ENCODE measurements around the gene CRYGN. TPM values are rescaled to one million over a fixed set of nuclear protein-coding genes. Genes with fewer than 3 reads are reported as not detected.
A peak's percentile ranks its signal among the peaks of the same experiment; 100 is the strongest.

CRYGN gene
- total RNA-seq, 1 donor from 2014 or later: not detected

DNA sequence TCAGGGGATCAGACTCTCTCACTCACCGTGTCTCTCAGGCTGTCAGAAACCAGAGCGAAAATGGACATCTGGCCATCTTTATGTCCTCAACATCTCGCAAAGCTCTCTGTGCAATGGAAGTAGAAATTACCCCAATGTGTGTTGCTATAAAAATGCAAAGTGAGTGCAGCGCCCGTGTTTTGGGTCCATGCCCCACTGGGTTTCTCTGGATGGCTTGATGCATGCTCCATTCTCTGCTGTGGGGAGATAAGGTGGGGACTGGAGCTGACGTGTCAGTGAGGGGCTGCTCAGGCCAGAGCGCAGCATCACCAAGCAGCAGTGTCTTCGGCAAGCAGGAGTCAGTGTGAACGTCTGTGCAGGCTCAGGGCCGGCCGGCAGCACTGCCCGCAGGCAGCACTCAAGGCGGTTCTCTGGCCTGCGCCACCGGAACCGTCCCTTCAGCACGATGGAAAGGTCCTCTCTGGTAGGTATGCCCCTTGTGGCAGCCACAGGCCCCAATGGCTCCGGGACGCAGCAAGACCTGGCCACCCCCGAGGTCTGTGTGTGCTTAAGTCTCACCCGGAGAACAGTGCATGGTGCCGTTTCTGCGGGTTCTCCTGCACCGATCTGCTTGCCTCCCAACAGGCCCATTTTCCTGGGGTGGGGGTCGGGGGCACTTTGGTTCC lies 60.3 kb downstream of the CRYGN start:
- ATAC-seq (ENCODE audit: low read depth): no peak
- Mint-ChIP-seq H3K27ac (peak overlapping the region; percentile 16), H3K4me3 (peak overlapping the region; percentile 8), H3K9me3 (no peaks in the 10 kb centered on the region), H3K27me3 (peaks cover 2% of the 10 kb centered on the region), H3K36me3 (ENCODE audit: low read depth) (peaks cover 42% of the 10 kb centered on the region), H3K4me1 (peaks cover 26% of the 10 kb centered on the region)
- POLR2A ChIA-PET: no interaction called here
- CTCF ChIA-PET: no interaction called here
- intact Hi-C loops (cut with micrococcal nuclease): loop anchor here (2.0 to 5.0 kb wide), 2 partner anchors 29 to 68 kb away; no protein-coding TSS in a partner anchor
- TF ChIP-seq, protein P1, sequence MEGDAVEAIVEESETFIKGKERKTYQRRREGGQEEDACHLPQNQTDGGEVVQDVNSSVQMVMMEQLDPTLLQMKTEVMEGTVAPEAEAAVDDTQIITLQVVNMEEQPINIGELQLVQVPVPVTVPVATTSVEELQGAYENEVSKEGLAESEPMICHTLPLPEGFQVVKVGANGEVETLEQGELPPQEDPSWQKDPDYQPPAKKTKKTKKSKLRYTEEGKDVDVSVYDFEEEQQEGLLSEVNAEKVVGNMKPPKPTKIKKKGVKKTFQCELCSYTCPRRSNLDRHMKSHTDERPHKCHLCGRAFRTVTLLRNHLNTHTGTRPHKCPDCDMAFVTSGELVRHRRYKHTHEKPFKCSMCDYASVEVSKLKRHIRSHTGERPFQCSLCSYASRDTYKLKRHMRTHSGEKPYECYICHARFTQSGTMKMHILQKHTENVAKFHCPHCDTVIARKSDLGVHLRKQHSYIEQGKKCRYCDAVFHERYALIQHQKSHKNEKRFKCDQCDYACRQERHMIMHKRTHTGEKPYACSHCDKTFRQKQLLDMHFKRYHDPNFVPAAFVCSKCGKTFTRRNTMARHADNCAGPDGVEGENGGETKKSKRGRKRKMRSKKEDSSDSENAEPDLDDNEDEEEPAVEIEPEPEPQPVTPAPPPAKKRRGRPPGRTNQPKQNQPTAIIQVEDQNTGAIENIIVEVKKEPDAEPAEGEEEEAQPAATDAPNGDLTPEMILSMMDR (IDR thresholded peaks at IDR 0.05): no peak
- DNase-seq: no peak

GRCh38 chr7:151379193-151379520 lies 60.8 kb downstream of the CRYGN start:
- ChIA-PET CTCF (no interaction called here), POLR2A (no interaction called here)
- Mint-ChIP-seq H3K9me3 (no peaks in the 10 kb centered on the region), H3K27ac (peak overlapping the region; percentile 16), H3K36me3 (ENCODE audit: low read depth) (peaks cover 47% of the 10 kb centered on the region), H3K27me3 (peaks cover 2% of the 10 kb centered on the region), H3K4me1 (peaks cover 26% of the 10 kb centered on the region), H3K4me3 (no peak overlapping the region)
- intact Hi-C loops (cut with micrococcal nuclease): no loop called here
- TF ChIP-seq, protein P1 (IDR thresholded peaks at IDR 0.05): no peak
- no peak for ATAC-seq (ENCODE audit: low read depth)
- no peak for DNase-seq

Other genes with a start within 250 kb of the CRYGN start
- 0.76 and 1.8 TPM in 2 replicates for gene H2BK1, start 229.7 kb downstream of the CRYGN start, total RNA-seq
- gene ABCF2, start 212.9 kb downstream of the CRYGN start, total RNA-seq: 47.3 and 52.4 TPM in 2 replicates
- 32.4 and 41.2 TPM in 2 replicates for gene CHPF2, start 207.7 kb downstream of the CRYGN start, total RNA-seq
- gene SMARCD3, start 191.4 kb downstream of the CRYGN start, total RNA-seq: not detected in 2 replicates
- gene NUB1, start 98.3 kb downstream of the CRYGN start, total RNA-seq: 47.5 and 52.7 TPM in 2 replicates
- gene WDR86, start 30.1 kb downstream of the CRYGN start, total RNA-seq: 0.33 and 0.49 TPM in 2 replicates
- gene RHEB, start 79.8 kb upstream of the CRYGN start, total RNA-seq: 30.5 and 32.8 TPM in 2 replicates